Measurements from ENCODE around the gene LGALS12.

The LGALS12 gene

DNA sequence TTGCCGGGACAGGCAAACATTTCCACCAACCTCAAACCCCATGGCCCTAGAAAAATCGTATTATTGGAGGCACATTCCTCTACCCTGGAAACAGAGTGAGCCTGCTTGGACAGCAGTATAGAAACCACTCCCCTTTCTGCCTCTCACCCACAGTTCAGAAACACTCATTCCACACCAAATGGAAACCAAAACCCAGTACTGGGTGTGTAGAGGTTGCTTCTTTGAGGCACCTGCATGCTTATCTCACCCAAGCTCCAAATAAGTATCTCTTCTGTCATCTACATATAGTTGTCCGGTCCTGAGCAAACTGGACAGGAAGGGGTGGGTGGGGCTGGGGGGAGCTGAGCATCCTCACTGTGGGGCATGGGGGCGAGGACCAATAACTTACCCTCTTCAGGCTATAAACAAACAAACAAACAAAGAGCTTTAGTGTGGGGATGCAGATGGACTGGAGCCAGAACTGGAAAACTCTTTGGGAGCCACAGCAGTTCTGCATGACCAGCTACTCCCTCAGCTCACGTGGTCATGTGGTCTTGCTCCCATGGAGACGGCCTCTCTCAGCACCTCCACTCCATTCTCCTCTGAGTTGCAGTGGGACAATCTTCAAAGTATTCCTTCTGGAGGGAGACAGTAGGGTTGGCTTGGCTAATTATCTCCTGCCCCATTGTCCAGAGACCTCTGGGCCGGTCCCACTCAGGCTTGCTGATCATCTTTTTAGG is 58.3 kb downstream of the LGALS12 start:
- Histone ChIP-seq H3K36me3 (ENCODE audit: control insufficient read depth in 5 of 5, insufficient read depth in 5 of 5, low read length in 5 of 5) (no peaks in the 10 kb centered on the region), H3K27me3 (ENCODE audit: control insufficient read depth in 5 of 5, insufficient read depth in 4 of 5, low read length in 5 of 5) (no peaks in the 10 kb centered on the region), H3K4me1 (ENCODE audit: control insufficient read depth in 5 of 5, insufficient read depth in 5 of 5, low read length in 5 of 5) (peaks cover 0 to 37% (median 27%) of the 10 kb centered on the region in 5 donors), H3K9me3 (ENCODE audit: control insufficient read depth in 5 of 5, low read length in 5 of 5) (no peaks in the 10 kb centered on the region), H3K4me3 (ENCODE audit: low read depth in 1 of 5, low read length in 5 of 5) (no peak overlapping the region), H3K9ac (ENCODE audit: low read length in 5 of 5) (no peak overlapping the region), H3K27ac (ENCODE audit: low read depth, low read length) (no peak overlapping the region)

DNA sequence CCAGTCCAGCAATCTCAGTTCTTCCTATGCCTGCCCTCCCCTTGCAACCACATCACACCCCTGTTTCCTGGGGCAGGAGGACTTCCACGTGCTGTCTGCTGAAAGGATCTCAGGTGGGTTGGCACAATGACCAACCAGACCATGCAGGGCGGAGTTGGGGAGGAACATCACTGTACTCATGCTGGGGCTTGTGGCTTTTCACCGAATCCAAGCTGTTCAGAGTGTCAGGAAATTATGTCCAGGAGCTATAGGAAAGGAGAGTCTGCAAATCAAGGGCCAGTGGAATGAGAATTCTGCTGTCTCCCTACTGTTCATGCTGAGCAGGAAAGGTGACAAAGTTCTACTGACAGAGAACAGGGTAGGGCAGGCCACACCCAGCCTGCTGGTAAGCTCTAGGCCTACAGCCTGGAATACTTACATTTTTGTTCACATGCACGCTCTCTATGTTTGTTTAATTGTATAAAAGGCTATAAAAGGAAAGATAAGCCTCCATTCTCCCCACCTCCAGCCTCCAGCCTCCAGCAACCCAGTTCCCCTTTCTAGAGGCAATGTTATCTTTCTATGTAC is 59.0 kb downstream of the LGALS12 start:
- Histone ChIP-seq H3K9me3 (ENCODE audit: control insufficient read depth in 5 of 5, low read length in 5 of 5) (no peaks in the 10 kb centered on the region), H3K9ac (ENCODE audit: low read length in 5 of 5) (no peak overlapping the region), H3K36me3 (ENCODE audit: control insufficient read depth in 5 of 5, insufficient read depth in 5 of 5, low read length in 5 of 5) (no peaks in the 10 kb centered on the region), H3K27me3 (ENCODE audit: control insufficient read depth in 5 of 5, insufficient read depth in 4 of 5, low read length in 5 of 5) (no peaks in the 10 kb centered on the region), H3K4me3 (ENCODE audit: low read depth in 1 of 5, low read length in 5 of 5) (no peak overlapping the region), H3K27ac (ENCODE audit: low read depth, low read length) (no peak overlapping the region), H3K4me1 (ENCODE audit: control insufficient read depth in 5 of 5, insufficient read depth in 5 of 5, low read length in 5 of 5) (peaks cover 0 to 33% (median 27%) of the 10 kb centered on the region in 5 donors)
